H1 (cell line): Measurements from ENCODE around the gene TNNC1. TPM values are rescaled to one million over a fixed set of nuclear protein-coding genes. Genes with fewer than 3 reads are reported as not detected.

Source experiments
- CTCF ChIA-PET: fragments of 300-600 bp; sonication (Branson Sonifier 250); formaldehyde crosslinking; loops from one replicate; lab custom pipeline; 2021; ENCODE audit not compliant: partially characterized antibody; lab: Charles Lee
- POLR2A ChIA-PET: fragments of 300-600 bp; sonication (Branson Sonifier 250); formaldehyde crosslinking; loops from one replicate; lab custom pipeline; 2021; ENCODE audit warnings: inconsistent platforms; ENCODE audit not compliant: partially characterized antibody; lab: Charles Lee
- DNase-seq, 2 experiments: peaks; one replicate each; pipeline versions ENCODE4 v3.0.0 to v3.0.0-alpha.2; 2010 to 2022; ENCODE audit warnings: low spot score in 2 of 2, low read depth in 1 of 2, mixed read lengths in 1 of 2
- FAIRE-seq: peaks from 2 replicates; lab custom pipeline; 2011; peaks lifted over from hg19 to GRCh38; lab: Jason Lieb, UNC
- H2AFZ ChIP-seq: 2 replicates; pipeline ENCODE4 v1.8.1; 2012; ENCODE audit warnings: low read length, inconsistent platforms
- H2AK5ac ChIP-seq: 2 replicates; pipeline ENCODE4 v1.6.1; 2013; ENCODE audit warnings: low read depth, low read length
- H2BK120ac ChIP-seq: replicated peaks from 2 replicates; pipeline ENCODE3; 2013; ENCODE audit warnings: low read depth, low read length, inconsistent platforms
- H2BK12ac ChIP-seq: 2 replicates; pipeline ENCODE4 v1.6.1; 2013; ENCODE audit warnings: low read depth, low read length
- H2BK15ac ChIP-seq: 2 replicates; pipeline ENCODE4 v1.6.1; 2013; ENCODE audit warnings: low read length
- H2BK20ac ChIP-seq: 2 replicates; pipeline ENCODE4 v1.6.1; 2013; ENCODE audit warnings: low read length
- H2BK5ac ChIP-seq: 2 replicates; pipeline ENCODE4 v1.6.1; 2013; ENCODE audit warnings: low read depth, low read length
- H3K14ac ChIP-seq: 2 replicates; pipeline ENCODE4 v1.6.1; 2013; ENCODE audit warnings: inconsistent platforms; ENCODE audit not compliant: insufficient read length
- H3K18ac ChIP-seq: 2 replicates; pipeline ENCODE4 v1.6.1; 2013; ENCODE audit warnings: low read length; ENCODE audit errors: extremely low read depth
- H3K23ac ChIP-seq: 2 replicates; pipeline ENCODE4 v1.6.1; 2013; ENCODE audit warnings: inconsistent platforms; ENCODE audit not compliant: insufficient read length
- H3K23me2 ChIP-seq: 2 replicates; pipeline ENCODE4 v1.6.1; 2013; ENCODE audit warnings: low read depth, low read length
- H3K27ac ChIP-seq: 2 replicates; pipeline ENCODE4 v1.6.1; 2011; ENCODE audit warnings: low read depth, low read length, inconsistent platforms
- H3K27me3 ChIP-seq, 4 experiments: replicated peaks in 1 of 4; 1 replicate in 1 of 4; 2 replicates in 3 of 4; pipeline versions ENCODE4 v1.6.1 to v1.8.1; 2011 to 2013; ENCODE audit warnings: low read length in 3 of 4, mild to moderate bottlenecking in 3 of 4, inconsistent platforms in 2 of 4, mixed read lengths in 2 of 4, moderate library complexity in 1 of 4; ENCODE audit not compliant: control insufficient read depth in 3 of 4, insufficient read depth in 3 of 4; ENCODE audit errors: extremely low read depth in 1 of 4
- H3K36me3 ChIP-seq, 4 experiments: 2 replicates each; pipeline versions ENCODE4 v1.6.1 to v1.8.1; 2011 to 2013; ENCODE audit warnings: mild to moderate bottlenecking in 4 of 4, low read length in 3 of 4, moderate library complexity in 2 of 4, control low read depth in 1 of 4, inconsistent platforms in 1 of 4; ENCODE audit not compliant: insufficient read depth in 4 of 4, control insufficient read depth in 2 of 4
- H3K4ac ChIP-seq: replicated peaks from 2 replicates; pipeline ENCODE3; 2013; ENCODE audit warnings: low read length, low read depth, mixed read lengths, inconsistent platforms; ENCODE audit not compliant: insufficient read length
- H3K4me1 ChIP-seq, 4 experiments: replicated peaks in 1 of 4; 1 replicate in 1 of 4; 2 replicates in 3 of 4; pipeline versions ENCODE4 v1.6.1 to v1.8.1; 2011 to 2013; ENCODE audit warnings: low read length in 3 of 4, inconsistent platforms in 2 of 4, mixed read lengths in 1 of 4; ENCODE audit not compliant: insufficient read depth in 4 of 4, control insufficient read depth in 3 of 4
- H3K4me2 ChIP-seq, 2 experiments: 2 replicates each; pipeline versions ENCODE4 v1.6.1 to v1.8.1; 2011 to 2013; ENCODE audit warnings: low read depth in 2 of 2, low read length in 2 of 2, control low read depth in 1 of 2, inconsistent platforms in 1 of 2, mild to moderate bottlenecking in 1 of 2; ENCODE audit not compliant: insufficient read depth in 1 of 2
- H3K4me3 ChIP-seq, 4 experiments: fragments of 200-600, 300-600 bp in 1 of 4; sonication (generic), shearing (Covaris generic), sonication (Bioruptor Twin) in 1 of 4; 2 replicates each; pipeline versions ENCODE4 v1.5.1 to v1.8.1; 2011 to 2016; ENCODE audit warnings: low read length in 4 of 4, low read depth in 3 of 4, control low read depth in 2 of 4, inconsistent platforms in 2 of 4, mild to moderate bottlenecking in 2 of 4, mixed read lengths in 1 of 4, moderate library complexity in 1 of 4; ENCODE audit not compliant: insufficient read depth in 2 of 4; ENCODE audit errors: extremely low read depth in 1 of 4
- H3K56ac ChIP-seq: replicated peaks from 2 replicates; pipeline ENCODE3; 2013; ENCODE audit warnings: low read depth, mild to moderate bottlenecking, mixed read lengths, low read length, inconsistent platforms; ENCODE audit not compliant: insufficient read length
- H3K79me1 ChIP-seq: 2 replicates; pipeline ENCODE4 v1.6.1; 2013; ENCODE audit warnings: low read depth, low read length, control low read depth
- H3K79me2 ChIP-seq, 2 experiments: 2 replicates each; pipeline versions ENCODE4 v1.6.1 to v1.8.1; 2012 to 2013; ENCODE audit warnings: low read length in 2 of 2, mild to moderate bottlenecking in 2 of 2, inconsistent platforms in 1 of 2; ENCODE audit not compliant: insufficient read depth in 2 of 2, control insufficient read depth in 1 of 2
- H3K9ac ChIP-seq, 4 experiments: replicated peaks in 1 of 4; 1 replicate in 1 of 4; 2 replicates in 3 of 4; pipeline versions ENCODE4 v1.6.1 to v1.8.1; 2011 to 2013; ENCODE audit warnings: low read depth in 3 of 4, low read length in 3 of 4, control low read depth in 2 of 4, mild to moderate bottlenecking in 2 of 4, moderate library complexity in 2 of 4, inconsistent platforms in 1 of 4; ENCODE audit errors: extremely low read depth in 1 of 4
- H3K9me3 ChIP-seq, 2 experiments: 2 replicates each; pipeline versions ENCODE4 v1.6.1 to v1.8.1; 2012 to 2013; ENCODE audit warnings: mild to moderate bottlenecking in 2 of 2, moderate library complexity in 2 of 2, control low read depth in 1 of 2, inconsistent platforms in 1 of 2, low read depth in 1 of 2, low read length in 1 of 2, mixed read lengths in 1 of 2; ENCODE audit not compliant: insufficient read depth in 2 of 2
- H4K20me1 ChIP-seq, 2 experiments: replicated peaks in 1 of 2; 2 replicates each; pipeline versions ENCODE3 to v1.8.1; 2011 to 2013; ENCODE audit warnings: inconsistent platforms in 2 of 2, low read length in 2 of 2, mild to moderate bottlenecking in 1 of 2; ENCODE audit not compliant: insufficient read depth in 2 of 2, control insufficient read depth in 1 of 2
- H4K5ac ChIP-seq: 2 replicates; pipeline ENCODE4 v1.6.1; 2013; ENCODE audit warnings: low read length, low read depth, mixed read lengths, inconsistent platforms; ENCODE audit not compliant: insufficient read length
- H4K8ac ChIP-seq: 2 replicates; pipeline ENCODE4 v1.8.0; 2013; ENCODE audit warnings: mild to moderate bottlenecking, moderate library complexity, low read length, inconsistent platforms; ENCODE audit not compliant: insufficient read depth; ENCODE audit errors: extremely low read depth
- H4K91ac ChIP-seq: replicated peaks from 2 replicates; pipeline ENCODE3; 2013; ENCODE audit warnings: low read length, mixed read lengths, inconsistent platforms; ENCODE audit not compliant: insufficient read length
- CTBP2 ChIP-seq: IDR thresholded peaks from 2 replicates; pipeline ENCODE4 v1.7.0; 2011; ENCODE audit warnings: borderline replicate concordance, mild to moderate bottlenecking, moderate library complexity, mixed read lengths, low read length; ENCODE audit not compliant: insufficient read depth, insufficient read length
- EGR1 ChIP-seq: IDR thresholded peaks from 2 replicates; pipeline ENCODE4 v1.6.1; 2011; ENCODE audit warnings: low read depth, low read length, borderline replicate concordance
- FOSL1 ChIP-seq: IDR thresholded peaks from 2 replicates; pipeline ENCODE4 v1.6.1; 2011; ENCODE audit warnings: mild to moderate bottlenecking, low read depth, low read length, moderate library complexity; ENCODE audit not compliant: insufficient read depth
- GABPA ChIP-seq: IDR thresholded peaks from 2 replicates; pipeline ENCODE4 v1.6.1; 2011; ENCODE audit warnings: mild to moderate bottlenecking, low read length, moderate library complexity, borderline replicate concordance; ENCODE audit not compliant: insufficient read depth
- JUND ChIP-seq: IDR thresholded peaks from 2 replicates; pipeline ENCODE4 v1.6.1; 2011; ENCODE audit warnings: mild to moderate bottlenecking, improper control_type of control experiment, low read length
- POLR2A ChIP-seq, 2 experiments: IDR thresholded peaks; 1 replicate in 1 of 2; 2 replicates in 1 of 2; pipeline ENCODE4 v1.6.1; 2011; ENCODE audit warnings: low read depth in 2 of 2, low read length in 2 of 2, mild to moderate bottlenecking in 2 of 2; ENCODE audit errors: control extremely low read depth in 1 of 2
- RFX5 ChIP-seq: IDR thresholded peaks from 2 replicates; pipeline ENCODE4 v1.6.1; 2011; ENCODE audit warnings: low read depth, low read length, improper control_type of control experiment, borderline replicate concordance
- SIRT6 ChIP-seq: IDR thresholded peaks from one replicate; pipeline ENCODE4 v1.7.1; 2012; ENCODE audit warnings: low read length, inconsistent platforms
- SIX5 ChIP-seq: IDR thresholded peaks from 2 replicates; pipeline ENCODE4 v1.6.1; 2011; ENCODE audit warnings: mild to moderate bottlenecking, low read depth, low read length
- TAF1 ChIP-seq: IDR thresholded peaks from 2 replicates; pipeline ENCODE4 v1.6.1; 2011; ENCODE audit warnings: mild to moderate bottlenecking, low read depth, low read length
- YY1 ChIP-seq: IDR thresholded peaks from 2 replicates; pipeline ENCODE4 v1.6.1; 2011; ENCODE audit warnings: low read depth, mild to moderate bottlenecking, low read length
- WGBS, 2 experiments: shearing (Covaris generic) in 1 of 2; methylation state at CpG; one replicate each; pipeline versions ENCODE4 v1.1.6 to v1.1.7; 2013 to 2015; ENCODE audit warnings: low lambda C conversion rate in 2 of 2, mixed read lengths in 2 of 2, inconsistent platforms in 1 of 2, low coverage in 1 of 2, missing lambda C conversion rate in 1 of 2; ENCODE audit not compliant: insufficient replicate concordance in 2 of 2, insufficient coverage in 1 of 2, insufficient read length in 1 of 2; ENCODE audit errors: extremely low coverage in 1 of 2, missing lambda C conversion rate in 1 of 2; 5-methylcytosine and 5-hydroxymethylcytosine counted together
- polyA plus RNA-seq, 7 experiments: library from polyadenylated mRNA; depleted of rRNA in 3 of 7; stranded (reverse) in 5 of 7; unstranded in 2 of 7; fragments of >200 nt in 5 of 7; fragments of 200-250 nt in 2 of 7; gene quantifications; 1 replicate in 5 of 7; 2 replicates in 1 of 7; 4 replicates in 1 of 7; pipeline versions ENCODE4 v1.2.1 to v1.2.3, GENCODE V29; 2011 to 2013; ENCODE audit warnings: missing spikeins in 2 of 7, mixed read lengths in 2 of 7
- total RNA-seq: library from RNA; stranded (reverse); fragmentation: NEBNext Ultra II Directional; extraction: Animal tissue kit (Norgen Biotek cat#: 25700); gene quantifications from 2 replicates; pipeline ENCODE4 v1.2.1, GENCODE V29; 2021

TNNC1 gene
- total and polyA plus RNA-seq, 2 of the 8 experiments (the other 6 are each of a cell fraction or from before 2014, with no cell fraction given) = 5.8 to 16.4 TPM

- no peaks in the 10 kb centered on the region for H3K79me1 ChIP-seq
- no peak overlapping the region for H4K5ac ChIP-seq
- H3K23me2 ChIP-seq = no peaks in the 10 kb centered on the region
- H3K23ac ChIP-seq = no peak overlapping the region
- DNase-seq = no peak
- H2BK5ac ChIP-seq = no peak overlapping the region
- H2AFZ ChIP-seq = no peak overlapping the region
- H3K18ac ChIP-seq = no peak overlapping the region
- ChIA-PET POLR2A (interaction anchor here (10.5 kb wide), 1 partner anchor 10 kb away, joined by 112 read pairs; the partner anchor contains the start of gene SEMA3G), CTCF (interaction anchor here (0.8 to 4.1 kb wide), 4 partner anchors 8 to 52 kb away, joined by 3 to 20 read pairs (median 6); no protein-coding TSS in a partner anchor)
- no peak overlapping the region for H3K4me3 ChIP-seq
- H2AK5ac ChIP-seq = no peak overlapping the region
- no peak overlapping the region for H3K4me2 ChIP-seq
- no peak overlapping the region for H3K9ac ChIP-seq
- H4K20me1 ChIP-seq = no peaks in the 10 kb centered on the region
- no peak overlapping the region for H3K4ac ChIP-seq
- H4K8ac ChIP-seq = peak overlapping the region; percentile 58; the same call in 1 of the 2 replicates
- TF ChIP-seq RFX5 = no peak
- TF ChIP-seq SIRT6 = no peak
- no peak for TF ChIP-seq FOSL1
- no peak for TF ChIP-seq TAF1
- no peak for TF ChIP-seq EGR1
- no peak for TF ChIP-seq YY1
- no peak for TF ChIP-seq SIX5
- TF ChIP-seq CTBP2 = no peak
- no peak for TF ChIP-seq JUND
- no peak for TF ChIP-seq POLR2A (IDR thresholded peaks at IDR 0.05; ENCODE audit: control extremely low read depth in 1 of 2, low read depth in 2 of 2, low read length in 2 of 2)
- TF ChIP-seq GABPA = no peak
- no peaks in the 10 kb centered on the region for H3K79me2 ChIP-seq
- peaks cover 0 to 2% (median 0%) of the 10 kb centered on the region in 4 experiments; a peak in 1 of 7 replicates for H3K4me1 ChIP-seq
- no peaks in the 10 kb centered on the region for H3K9me3 ChIP-seq
- no peak overlapping the region for H2BK12ac ChIP-seq
- H3K27ac ChIP-seq = no peak overlapping the region
- no peak overlapping the region for H2BK15ac ChIP-seq
- 92% methylated on average over 13 of the region's 13 CpGs; no CpG with 5 or more reads in 1 of the 2 experiments for WGBS, 2 experiments
- no peaks in the 10 kb centered on the region for H3K36me3 ChIP-seq
- no peak overlapping the region for H3K14ac ChIP-seq
- no peak overlapping the region for H2BK20ac ChIP-seq
- H3K56ac ChIP-seq = no peak overlapping the region
- no peaks in the 10 kb centered on the region for H3K27me3 ChIP-seq
- H4K91ac ChIP-seq = no peak overlapping the region
- no peak overlapping the region for H2BK120ac ChIP-seq
- no peak for FAIRE-seq
These were observed 17.2 kb downstream of the TNNC1 start for GRCh38 chr3:52436500-52437149.
